ENCODE measurements around the gene IRF2BP2. TPM values are rescaled to one million over a fixed set of nuclear protein-coding genes. Genes with fewer than 3 reads are reported as not detected.
"Not testable (repeated sequence)": the region's sequence is repeated elsewhere in the genome, so short reads cannot be mapped to it uniquely, and the experiment has no call there.

The IRF2BP2 gene
- polyA plus RNA-seq, 1 donor = 161 TPM

DNA sequence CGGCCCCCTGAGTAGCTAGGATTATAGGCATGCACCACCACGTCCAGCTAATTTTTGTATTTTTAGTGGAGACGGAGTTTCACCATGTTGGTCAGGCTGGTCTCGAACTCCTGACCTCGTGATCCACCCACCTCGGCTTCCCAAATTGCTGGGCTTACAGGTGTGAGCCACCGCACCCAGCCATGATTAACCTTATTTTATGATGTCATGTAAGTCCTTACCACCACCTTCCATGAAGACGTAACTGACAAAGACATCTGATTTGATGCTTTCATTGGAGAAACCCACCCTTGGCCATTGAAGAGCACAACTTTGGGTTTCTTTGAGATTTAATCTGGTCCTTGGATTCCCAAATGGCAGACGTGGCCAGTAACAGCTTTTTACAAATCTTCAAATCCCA is 24.9 kb upstream of the IRF2BP2 start:
- H3K4me3 ChIP-seq (ENCODE audit: low read length); H3K36me3 ChIP-seq (ENCODE audit: control insufficient read depth, insufficient read depth, low read length); H3K27ac ChIP-seq (ENCODE audit: low read length); H3K27me3 ChIP-seq (ENCODE audit: control insufficient read depth, insufficient read depth, low read length); DNase-seq; H3K9me3 ChIP-seq (ENCODE audit: control insufficient read depth, low read depth, low read length): not testable (repeated sequence)
- peaks cover 25% of the 10 kb centered on the region for H3K4me1 ChIP-seq (ENCODE audit: control insufficient read depth, insufficient read depth, low read length)
- WGBS (ENCODE audit: insufficient coverage, low lambda C conversion rate) = no CpG with 5 or more reads among the region's 9 CpGs

GRCh38 chr1:234634387-234634786 is 24.4 kb upstream of the IRF2BP2 start:
- Histone ChIP-seq H3K27ac (ENCODE audit: low read length) (no peak overlapping the region), H3K9me3 (ENCODE audit: control insufficient read depth, low read depth, low read length) (no peaks in the 10 kb centered on the region), H3K27me3 (ENCODE audit: control insufficient read depth, insufficient read depth, low read length) (no peaks in the 10 kb centered on the region), H3K4me3 (ENCODE audit: low read length) (no peak overlapping the region), H3K36me3 (ENCODE audit: control insufficient read depth, insufficient read depth, low read length) (no peaks in the 10 kb centered on the region), H3K4me1 (ENCODE audit: control insufficient read depth, insufficient read depth, low read length) (peaks cover 21% of the 10 kb centered on the region)
- WGBS (ENCODE audit: insufficient coverage, low lambda C conversion rate) = 100% methylated on average over 1 of the region's 7 CpGs
- no peak for DNase-seq

DNA sequence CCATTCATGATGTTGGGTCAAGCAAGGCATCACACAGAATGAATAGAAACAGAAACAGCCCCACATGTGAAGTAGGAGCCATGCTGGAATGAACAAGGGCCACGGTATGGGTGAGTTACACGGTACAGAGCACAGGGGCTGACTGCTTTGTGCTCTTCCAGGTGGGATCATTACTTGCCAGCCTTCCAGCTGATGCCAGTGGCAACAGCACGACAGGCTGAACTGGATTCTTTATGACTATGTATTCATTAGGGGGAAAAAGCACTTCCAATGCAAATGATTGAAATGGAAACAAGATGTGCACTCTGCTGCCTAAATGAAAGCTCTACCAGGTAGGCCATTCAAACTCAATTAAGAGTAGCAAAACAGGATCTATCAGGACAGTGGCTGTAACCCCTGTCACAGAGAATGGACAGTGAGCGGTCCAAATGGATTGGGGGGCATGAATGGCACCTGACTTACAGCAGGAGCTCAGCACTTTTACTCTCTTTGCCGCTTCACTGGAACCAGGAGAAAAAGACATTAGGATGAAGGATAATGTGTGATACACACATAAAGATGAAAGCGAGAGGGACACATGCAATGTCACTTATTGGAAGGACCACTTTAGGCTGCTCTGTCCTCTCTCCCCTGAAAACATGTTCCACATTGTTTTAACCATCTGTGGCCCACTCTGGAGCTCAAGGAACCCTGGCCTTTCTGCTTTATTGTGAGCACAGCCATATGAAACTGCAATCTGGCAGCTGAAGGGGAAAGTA is 23.4 kb upstream of the IRF2BP2 start:
- H3K9me3 ChIP-seq (ENCODE audit: control insufficient read depth, low read depth, low read length) = no peaks in the 10 kb centered on the region
- H3K4me3 ChIP-seq (ENCODE audit: low read length) = no peak overlapping the region
- DNase-seq = no peak
- no CpG with 5 or more reads among the region's 6 CpGs for WGBS (ENCODE audit: insufficient coverage, low lambda C conversion rate)
- no peaks in the 10 kb centered on the region for H3K36me3 ChIP-seq (ENCODE audit: control insufficient read depth, insufficient read depth, low read length)
- H3K27me3 ChIP-seq (ENCODE audit: control insufficient read depth, insufficient read depth, low read length) = no peaks in the 10 kb centered on the region
- no peak overlapping the region for H3K27ac ChIP-seq (ENCODE audit: low read length)
- H3K4me1 ChIP-seq (ENCODE audit: control insufficient read depth, insufficient read depth, low read length) = peaks cover 14% of the 10 kb centered on the region

DNA sequence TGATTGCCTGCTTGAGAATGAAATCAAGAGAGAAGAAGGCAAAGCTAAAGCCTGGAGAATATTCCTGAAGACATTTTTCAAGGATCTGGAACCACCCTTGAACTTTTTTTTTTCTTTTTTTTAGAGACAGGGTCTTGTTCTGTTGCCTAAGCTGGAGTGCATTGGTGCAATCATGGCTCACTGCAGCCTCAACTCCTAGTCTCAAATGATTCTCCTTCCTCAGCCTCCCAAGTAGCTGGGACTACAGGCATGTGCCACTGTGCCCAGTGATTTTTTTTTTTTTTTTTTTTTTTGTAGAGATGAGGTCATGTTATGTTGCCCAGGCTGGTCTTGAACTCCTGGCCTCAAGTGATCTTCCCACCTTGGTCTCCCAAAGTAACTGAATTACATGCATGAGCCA is 22.2 kb upstream of the IRF2BP2 start:
- Histone ChIP-seq H3K36me3 (ENCODE audit: control insufficient read depth, insufficient read depth, low read length) (no peaks in the 10 kb centered on the region), H3K27me3 (ENCODE audit: control insufficient read depth, insufficient read depth, low read length) (no peaks in the 10 kb centered on the region), H3K4me1 (ENCODE audit: control insufficient read depth, insufficient read depth, low read length) (peaks cover 19% of the 10 kb centered on the region), H3K9me3 (ENCODE audit: control insufficient read depth, low read depth, low read length) (no peaks in the 10 kb centered on the region), H3K4me3 (ENCODE audit: low read length) (no peak overlapping the region), H3K27ac (ENCODE audit: low read length) (peak overlapping the region; percentile 64)
- no peak for DNase-seq

DNA sequence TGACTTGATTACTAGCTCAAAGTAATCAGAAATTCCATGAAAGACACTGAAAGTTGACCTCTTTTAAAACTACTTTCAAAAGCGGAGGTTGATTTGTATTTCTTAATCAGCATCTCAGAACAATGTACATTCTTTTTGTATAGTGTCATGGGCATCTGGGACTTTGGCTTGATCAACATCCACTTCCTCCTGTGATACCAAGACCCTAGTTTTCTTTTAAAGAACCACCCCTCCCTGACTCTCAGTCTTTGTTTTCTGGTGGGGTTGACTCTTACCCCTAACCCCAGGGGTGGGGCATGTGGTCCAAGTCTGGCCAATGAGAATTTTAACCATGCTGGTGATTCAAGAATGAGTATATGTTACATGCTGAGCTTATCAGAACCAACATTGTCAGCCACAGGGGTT is 21.7 kb upstream of the IRF2BP2 start:
- DNase-seq = peak; percentile 76 to 88
- no peaks in the 10 kb centered on the region for H3K27me3 ChIP-seq (ENCODE audit: control insufficient read depth, insufficient read depth, low read length)
- peak overlapping the region; percentile 64 for H3K27ac ChIP-seq (ENCODE audit: low read length)
- H3K9me3 ChIP-seq (ENCODE audit: control insufficient read depth, low read depth, low read length) = no peaks in the 10 kb centered on the region
- no CpG with 5 or more reads among the region's 1 CpG for WGBS (ENCODE audit: insufficient coverage, low lambda C conversion rate)
- peaks cover 21% of the 10 kb centered on the region for H3K4me1 ChIP-seq (ENCODE audit: control insufficient read depth, insufficient read depth, low read length)
- H3K36me3 ChIP-seq (ENCODE audit: control insufficient read depth, insufficient read depth, low read length) = no peaks in the 10 kb centered on the region
- no peak overlapping the region for H3K4me3 ChIP-seq (ENCODE audit: low read length)

DNA sequence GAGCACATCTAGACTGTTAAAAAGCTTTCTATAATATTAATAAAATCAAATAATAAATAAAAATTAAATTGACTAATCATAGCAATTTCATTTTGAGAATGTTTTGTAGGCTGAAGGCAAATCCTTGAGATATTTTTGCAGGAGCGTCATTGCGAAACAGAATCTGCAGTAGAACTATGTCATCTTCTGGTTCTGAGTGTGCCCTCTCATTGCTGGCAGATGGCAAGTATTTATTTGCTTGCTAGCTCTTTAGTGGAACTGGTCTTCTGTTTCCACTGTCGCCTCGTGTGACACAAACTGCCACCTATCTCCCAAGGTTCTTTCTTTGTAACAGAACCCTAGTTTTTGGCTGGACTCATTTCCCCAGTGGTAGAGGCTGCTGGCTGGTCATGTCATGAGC is 19.0 kb upstream of the IRF2BP2 start:
- H3K4me1 ChIP-seq (ENCODE audit: control insufficient read depth, insufficient read depth, low read length) = peaks cover 29% of the 10 kb centered on the region
- no peak overlapping the region for H3K27ac ChIP-seq (ENCODE audit: low read length)
- no peak overlapping the region for H3K4me3 ChIP-seq (ENCODE audit: low read length)
- DNase-seq = no peak
- H3K27me3 ChIP-seq (ENCODE audit: control insufficient read depth, insufficient read depth, low read length) = no peaks in the 10 kb centered on the region
- 100% methylated on average over 1 of the region's 4 CpGs for WGBS (ENCODE audit: insufficient coverage, low lambda C conversion rate)
- no peaks in the 10 kb centered on the region for H3K36me3 ChIP-seq (ENCODE audit: control insufficient read depth, insufficient read depth, low read length)
- no peaks in the 10 kb centered on the region for H3K9me3 ChIP-seq (ENCODE audit: control insufficient read depth, low read depth, low read length)

- DNase-seq = no peak
- Histone ChIP-seq H3K4me3 (ENCODE audit: low read length) (no peak overlapping the region), H3K36me3 (ENCODE audit: control insufficient read depth, insufficient read depth, low read length) (no peaks in the 10 kb centered on the region), H3K27ac (ENCODE audit: low read length) (peak overlapping the region; percentile 87), H3K27me3 (ENCODE audit: control insufficient read depth, insufficient read depth, low read length) (no peaks in the 10 kb centered on the region), H3K9me3 (ENCODE audit: control insufficient read depth, low read depth, low read length) (no peaks in the 10 kb centered on the region), H3K4me1 (ENCODE audit: control insufficient read depth, insufficient read depth, low read length) (peaks cover 38% of the 10 kb centered on the region)
- WGBS (ENCODE audit: insufficient coverage, low lambda C conversion rate) = no CpG with 5 or more reads among the region's 5 CpGs
Observed at GRCh38 chr1:234628089-234628488, 18.1 kb upstream of the IRF2BP2 start.

- WGBS (ENCODE audit: insufficient coverage, low lambda C conversion rate) = 41% methylated on average over 4 of the region's 11 CpGs
- Histone ChIP-seq H3K4me3 (ENCODE audit: low read length) (no peak overlapping the region), H3K9me3 (ENCODE audit: control insufficient read depth, low read depth, low read length) (no peaks in the 10 kb centered on the region), H3K27ac (ENCODE audit: low read length) (peak overlapping the region; percentile 87), H3K36me3 (ENCODE audit: control insufficient read depth, insufficient read depth, low read length) (no peaks in the 10 kb centered on the region), H3K4me1 (ENCODE audit: control insufficient read depth, insufficient read depth, low read length) (peaks cover 45% of the 10 kb centered on the region), H3K27me3 (ENCODE audit: control insufficient read depth, insufficient read depth, low read length) (no peaks in the 10 kb centered on the region)
- peak; percentile 88 to 92 for DNase-seq
Observed at GRCh38 chr1:234627009-234627950, 17.3 kb upstream of the IRF2BP2 start.

DNA sequence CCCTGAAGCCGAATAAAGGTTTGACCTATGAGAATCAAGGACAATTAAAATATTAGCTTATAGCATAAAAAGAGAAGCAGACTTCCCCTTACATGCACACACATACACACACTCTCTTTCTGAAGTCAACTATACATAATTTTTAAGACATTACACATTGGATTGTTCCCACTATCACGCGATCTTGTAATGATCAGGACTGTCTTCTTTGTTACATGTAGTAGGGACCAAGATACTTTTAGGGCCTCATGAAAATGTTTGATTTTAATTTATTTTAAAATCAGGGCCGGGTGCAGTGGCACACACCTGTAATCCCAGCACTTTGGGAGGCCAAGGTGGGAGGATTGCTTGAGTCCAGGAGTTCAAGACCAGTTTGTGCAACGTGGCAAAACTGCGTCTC is 16.4 kb upstream of the IRF2BP2 start:
- Histone ChIP-seq H3K4me3 (ENCODE audit: low read length) (no peak overlapping the region), H3K27me3 (ENCODE audit: control insufficient read depth, insufficient read depth, low read length) (no peaks in the 10 kb centered on the region), H3K27ac (ENCODE audit: low read length) (peak overlapping the region; percentile 87), H3K36me3 (ENCODE audit: control insufficient read depth, insufficient read depth, low read length) (no peaks in the 10 kb centered on the region), H3K9me3 (ENCODE audit: control insufficient read depth, low read depth, low read length) (no peaks in the 10 kb centered on the region), H3K4me1 (ENCODE audit: control insufficient read depth, insufficient read depth, low read length) (peaks cover 48% of the 10 kb centered on the region)
- WGBS (ENCODE audit: insufficient coverage, low lambda C conversion rate) = 86% methylated on average over 1 of the region's 6 CpGs
- DNase-seq = no peak

DNA sequence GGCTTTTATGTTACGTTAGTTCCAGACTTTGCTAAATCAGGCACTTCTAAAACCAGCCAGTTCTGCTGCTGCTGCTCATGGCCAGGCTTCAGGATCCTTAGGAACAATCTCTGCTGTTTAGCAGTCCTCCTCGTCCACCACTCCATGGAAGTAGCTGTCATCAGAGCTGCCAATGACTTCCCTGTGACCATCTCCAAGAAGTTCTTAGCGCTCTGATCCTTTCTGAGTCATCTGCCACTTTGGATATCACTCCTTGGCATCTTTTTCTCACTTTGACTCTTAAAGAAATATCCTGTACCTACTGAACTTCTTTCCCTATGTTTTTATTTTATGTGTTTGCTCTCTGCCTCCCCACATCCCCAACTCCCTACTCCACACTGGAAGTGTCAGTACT is 14.7 kb upstream of the IRF2BP2 start:
- peak in 1 of 2 donors; percentile 40 for DNase-seq
- H3K27ac ChIP-seq (ENCODE audit: low read length) = peak overlapping the region; percentile 82
- no peaks in the 10 kb centered on the region for H3K27me3 ChIP-seq (ENCODE audit: control insufficient read depth, insufficient read depth, low read length)
- WGBS (ENCODE audit: insufficient coverage, low lambda C conversion rate) = no CpG with 5 or more reads among the region's 3 CpGs
- no peaks in the 10 kb centered on the region for H3K36me3 ChIP-seq (ENCODE audit: control insufficient read depth, insufficient read depth, low read length)
- no peak overlapping the region for H3K4me3 ChIP-seq (ENCODE audit: low read length)
- no peaks in the 10 kb centered on the region for H3K9me3 ChIP-seq (ENCODE audit: control insufficient read depth, low read depth, low read length)
- H3K4me1 ChIP-seq (ENCODE audit: control insufficient read depth, insufficient read depth, low read length) = peaks cover 58% of the 10 kb centered on the region

All from large intestine (tissue), 3 donors.